Measurements from ENCODE around the gene STX11. TPM values are rescaled to one million over a fixed set of nuclear protein-coding genes. Genes with fewer than 3 reads are reported as not detected.

The STX11 gene
- polyA plus RNA-seq, 1 experiment, result 0.16 TPM

GRCh38 chr6:144232176-144232831 is 82.0 kb downstream of the STX11 start:
- POLR2A ChIA-PET, result no interaction called here
- no peak for DNase-seq (ENCODE audit: low read depth, low spot score)
- Histone ChIP-seq H3K27ac (ENCODE audit: low read depth, low read length) (no peak overlapping the region), H3K27me3 (ENCODE audit: control insufficient read depth, insufficient read depth, low read length) (no peaks in the 10 kb centered on the region), H3K4me3 (ENCODE audit: low read depth, low read length) (no peak overlapping the region), H3K9me3 (ENCODE audit: control insufficient read depth, insufficient read depth, low read length) (no peaks in the 10 kb centered on the region)
- CTCF ChIA-PET, result interaction anchor here (0.6 to 2.4 kb wide), 2 partner anchors 13 to 391 kb away, joined by 4 to 6 read pairs; no protein-coding TSS in a partner anchor
- TF ChIP-seq CTCF (IDR thresholded peaks at IDR 0.05; ENCODE audit: low read depth, low read length), result no peak

GRCh38 chr6:144232832-144233230 is 82.5 kb downstream of the STX11 start:
- POLR2A ChIA-PET, result no interaction called here
- Histone ChIP-seq H3K27ac (ENCODE audit: low read depth, low read length) (no peak overlapping the region), H3K9me3 (ENCODE audit: control insufficient read depth, insufficient read depth, low read length) (no peaks in the 10 kb centered on the region), H3K27me3 (ENCODE audit: control insufficient read depth, insufficient read depth, low read length) (no peaks in the 10 kb centered on the region), H3K4me3 (ENCODE audit: low read depth, low read length) (no peak overlapping the region)
- no peak for DNase-seq (ENCODE audit: low read depth, low spot score)
- CTCF ChIA-PET, result interaction anchor here (0.6 to 2.4 kb wide), 2 partner anchors 13 to 390 kb away, joined by 4 to 6 read pairs; no protein-coding TSS in a partner anchor
- TF ChIP-seq CTCF (IDR thresholded peaks at IDR 0.05; ENCODE audit: low read depth, low read length), result no peak

- Histone ChIP-seq H3K27ac (ENCODE audit: low read depth, low read length) (no peak overlapping the region), H3K4me3 (ENCODE audit: low read depth, low read length) (no peak overlapping the region), H3K9me3 (ENCODE audit: control insufficient read depth, insufficient read depth, low read length) (no peaks in the 10 kb centered on the region), H3K27me3 (ENCODE audit: control insufficient read depth, insufficient read depth, low read length) (no peaks in the 10 kb centered on the region)
- TF ChIP-seq CTCF (IDR thresholded peaks at IDR 0.05; ENCODE audit: low read depth, low read length), result no peak
- DNase-seq (ENCODE audit: low read depth, low spot score), result no peak
- CTCF ChIA-PET, result no interaction called here
- POLR2A ChIA-PET, result no interaction called here
These were observed 84.1 kb downstream of the STX11 start for GRCh38 chr6:144234399-144234798.

GRCh38 chr6:144234935-144235334 is 84.6 kb downstream of the STX11 start:
- no peak overlapping the region for H3K4me3 ChIP-seq (ENCODE audit: low read depth, low read length)
- CTCF ChIA-PET, result no interaction called here
- no peak for TF ChIP-seq CTCF (IDR thresholded peaks at IDR 0.05; ENCODE audit: low read depth, low read length)
- no peak for DNase-seq (ENCODE audit: low read depth, low spot score)
- POLR2A ChIA-PET, result no interaction called here
- no peaks in the 10 kb centered on the region for H3K27me3 ChIP-seq (ENCODE audit: control insufficient read depth, insufficient read depth, low read length)
- H3K27ac ChIP-seq (ENCODE audit: low read depth, low read length), result no peak overlapping the region
- no peaks in the 10 kb centered on the region for H3K9me3 ChIP-seq (ENCODE audit: control insufficient read depth, insufficient read depth, low read length)

Other genes with a start within 250 kb of the STX11 start
- 31.6 and 32.2 TPM in 2 replicates for gene PLAGL1, start 142.3 kb upstream of the STX11 start, polyA plus RNA-seq (2011; rRNA removed)
- gene SF3B5, start 54.9 kb upstream of the STX11 start, polyA plus RNA-seq (2011; rRNA removed), result 152 and 200 TPM in 2 replicates
- 32.1 and 34.0 TPM in 2 replicates for gene UTRN, start 134.8 kb downstream of the STX11 start, polyA plus RNA-seq (2011; rRNA removed)